ENCODE data around the gene PLA2G6. TPM values are rescaled to one million over a fixed set of nuclear protein-coding genes. Genes with fewer than 3 reads are reported as not detected.
"Not testable (repeated sequence)": the region's sequence is repeated elsewhere in the genome, so short reads cannot be mapped to it uniquely, and the experiment has no call there.

The PLA2G6 gene
- total RNA-seq, 2 donors from 2014 or later = 24.1 to 38.5 TPM

GRCh38 chr22:38153821-38154562, 27.6 kb downstream of the PLA2G6 start:
- intact Hi-C loops (cut with DNase I) = no loop called here
- no peak overlapping the region for H3K27ac ChIP-seq

GRCh38 chr22:38151126-38151500, 30.5 kb downstream of the PLA2G6 start:
- H3K27me3 ChIP-seq = no peaks in the 10 kb centered on the region
- no peak overlapping the region for H3K27ac ChIP-seq
- no peaks in the 10 kb centered on the region for H3K9me3 ChIP-seq
- no peaks in the 10 kb centered on the region for H3K36me3 ChIP-seq
- TF ChIP-seq, protein P1, sequence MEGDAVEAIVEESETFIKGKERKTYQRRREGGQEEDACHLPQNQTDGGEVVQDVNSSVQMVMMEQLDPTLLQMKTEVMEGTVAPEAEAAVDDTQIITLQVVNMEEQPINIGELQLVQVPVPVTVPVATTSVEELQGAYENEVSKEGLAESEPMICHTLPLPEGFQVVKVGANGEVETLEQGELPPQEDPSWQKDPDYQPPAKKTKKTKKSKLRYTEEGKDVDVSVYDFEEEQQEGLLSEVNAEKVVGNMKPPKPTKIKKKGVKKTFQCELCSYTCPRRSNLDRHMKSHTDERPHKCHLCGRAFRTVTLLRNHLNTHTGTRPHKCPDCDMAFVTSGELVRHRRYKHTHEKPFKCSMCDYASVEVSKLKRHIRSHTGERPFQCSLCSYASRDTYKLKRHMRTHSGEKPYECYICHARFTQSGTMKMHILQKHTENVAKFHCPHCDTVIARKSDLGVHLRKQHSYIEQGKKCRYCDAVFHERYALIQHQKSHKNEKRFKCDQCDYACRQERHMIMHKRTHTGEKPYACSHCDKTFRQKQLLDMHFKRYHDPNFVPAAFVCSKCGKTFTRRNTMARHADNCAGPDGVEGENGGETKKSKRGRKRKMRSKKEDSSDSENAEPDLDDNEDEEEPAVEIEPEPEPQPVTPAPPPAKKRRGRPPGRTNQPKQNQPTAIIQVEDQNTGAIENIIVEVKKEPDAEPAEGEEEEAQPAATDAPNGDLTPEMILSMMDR (IDR thresholded peaks at IDR 0.05) = no peak
- no peak overlapping the region for H3K4me3 ChIP-seq
- no peak for DNase-seq
- H3K4me1 ChIP-seq = no peaks in the 10 kb centered on the region
- no peak overlapping the region for H3K9ac ChIP-seq (ENCODE audit: low read depth in 2 of 2, low read length in 2 of 2)
- intact Hi-C loops (cut with DNase I) = no loop called here

More at GRCh38 chr22:38153821-38154562, 27.6 kb downstream of the PLA2G6 start:
- TF ChIP-seq, protein P1 (IDR thresholded peaks at IDR 0.05) = no peak
- no peaks in the 10 kb centered on the region for H3K36me3 ChIP-seq
- no peak overlapping the region for H3K9ac ChIP-seq (ENCODE audit: low read depth in 2 of 2, low read length in 2 of 2)
- no peak overlapping the region for H3K4me3 ChIP-seq
- no peaks in the 10 kb centered on the region for H3K27me3 ChIP-seq
- no peaks in the 10 kb centered on the region for H3K9me3 ChIP-seq
- no peak for DNase-seq
- H3K4me1 ChIP-seq = no peaks in the 10 kb centered on the region

DNA sequence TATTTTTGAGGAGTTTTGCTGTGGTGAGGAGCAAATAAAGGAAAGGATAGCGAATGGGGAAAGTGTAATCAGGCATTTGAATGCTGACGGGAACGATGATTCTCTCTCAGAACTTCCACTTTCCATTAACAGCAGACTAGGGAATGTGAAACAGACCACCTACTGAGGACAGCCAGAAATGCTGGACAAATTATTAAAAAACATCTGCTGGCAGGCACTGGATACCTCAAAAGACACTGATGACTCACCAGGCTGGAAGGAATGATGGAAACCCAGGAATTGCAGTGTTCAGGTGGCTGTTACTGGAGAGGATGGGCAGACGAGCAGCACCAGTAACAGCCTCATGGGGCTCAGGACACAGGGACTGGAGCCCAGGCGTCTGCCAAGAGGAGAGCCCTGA, 33.4 kb downstream of the PLA2G6 start:
- Histone ChIP-seq H3K9ac (ENCODE audit: low read depth in 2 of 2, low read length in 2 of 2) (no peak overlapping the region), H3K4me1 (no peaks in the 10 kb centered on the region), H3K9me3 (no peaks in the 10 kb centered on the region), H3K27me3 (no peaks in the 10 kb centered on the region), H3K4me3 (no peak overlapping the region), H3K27ac (no peak overlapping the region), H3K36me3 (no peaks in the 10 kb centered on the region)
- intact Hi-C loops (cut with DNase I) = no loop called here
- TF ChIP-seq, protein P1 (IDR thresholded peaks at IDR 0.05) = no peak
- DNase-seq = no peak

DNA sequence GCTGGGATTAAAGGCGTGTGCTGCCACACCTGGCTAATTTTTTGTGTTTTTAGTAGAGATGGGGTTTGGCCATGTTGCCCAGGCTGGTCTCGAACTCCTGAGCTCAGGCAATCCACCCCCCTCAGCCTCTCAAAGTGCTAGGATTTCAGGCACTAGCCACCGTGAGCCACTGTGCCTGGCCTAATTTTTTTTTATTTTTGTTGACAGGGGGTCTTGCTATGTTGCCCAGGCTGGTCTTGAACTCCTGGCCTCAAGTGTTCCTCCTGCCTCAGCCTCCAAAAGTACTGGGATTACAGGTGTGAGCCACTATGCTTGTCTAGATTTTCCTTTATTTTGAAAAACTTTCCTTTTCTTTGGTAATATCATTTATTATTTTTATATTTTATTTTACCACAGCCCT, 35.5 kb downstream of the PLA2G6 start:
- H3K27me3 ChIP-seq; H3K4me1 ChIP-seq; H3K36me3 ChIP-seq; H3K9me3 ChIP-seq; intact Hi-C loops (cut with DNase I); H3K27ac ChIP-seq; H3K9ac ChIP-seq (ENCODE audit: low read depth in 2 of 2, low read length in 2 of 2); H3K4me3 ChIP-seq; DNase-seq: not testable (repeated sequence)

- Histone ChIP-seq H3K27ac (no peak overlapping the region), H3K4me1 (no peaks in the 10 kb centered on the region), H3K9ac (ENCODE audit: low read depth in 2 of 2, low read length in 2 of 2) (no peak overlapping the region), H3K9me3 (no peaks in the 10 kb centered on the region), H3K4me3 (no peak overlapping the region), H3K36me3 (no peaks in the 10 kb centered on the region), H3K27me3 (no peaks in the 10 kb centered on the region)
- no peak for DNase-seq
- TF ChIP-seq, protein P1 (IDR thresholded peaks at IDR 0.05) = no peak
- intact Hi-C loops (cut with DNase I) = no loop called here
These were observed 37.6 kb downstream of the PLA2G6 start for GRCh38 chr22:38144025-38144405.

DNA sequence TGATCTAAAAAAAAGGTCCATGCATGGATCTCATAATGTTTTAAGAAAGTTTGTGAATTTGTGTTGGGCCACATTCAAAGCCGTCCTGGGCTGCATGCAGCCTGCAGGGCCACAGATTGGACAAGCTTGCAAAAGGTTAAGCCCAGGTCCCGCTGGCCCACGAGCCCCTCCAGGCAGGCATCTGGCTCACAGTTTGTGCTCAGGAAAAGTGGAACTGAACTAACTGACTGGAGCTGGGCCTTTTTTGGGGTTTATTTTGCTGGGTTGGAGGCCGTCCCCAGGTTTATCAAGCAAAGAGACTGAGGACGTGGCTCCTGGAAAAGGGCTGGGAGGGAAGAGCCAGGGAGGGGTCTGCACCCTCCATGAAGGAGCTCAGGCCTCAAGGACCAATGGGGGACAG, 39.0 kb downstream of the PLA2G6 start:
- H3K27me3 ChIP-seq = no peaks in the 10 kb centered on the region
- no peak for DNase-seq
- H3K4me3 ChIP-seq = no peak overlapping the region
- H3K9me3 ChIP-seq = no peaks in the 10 kb centered on the region
- no peak overlapping the region for H3K27ac ChIP-seq
- no peaks in the 10 kb centered on the region for H3K4me1 ChIP-seq
- intact Hi-C loops (cut with DNase I) = no loop called here
- H3K36me3 ChIP-seq = no peaks in the 10 kb centered on the region
- TF ChIP-seq, protein P1 (IDR thresholded peaks at IDR 0.05) = no peak
- no peak overlapping the region for H3K9ac ChIP-seq (ENCODE audit: low read depth in 2 of 2, low read length in 2 of 2)

All from colonic mucosa (tissue), 4 donors.